ENCODE measurements around the gene IER5L. TPM values are rescaled to one million over a fixed set of nuclear protein-coding genes. Genes with fewer than 3 reads are reported as not detected.

Gene IER5L
- total RNA-seq, 2 experiments from 2014 or later, result 3.7 to 4.1 TPM

GRCh38 chr9:129156163-129156562 is 21.9 kb downstream of the IER5L start:
- ChIA-PET POLR2A (no interaction called here), CTCF (interaction anchor here (1.5 to 2.4 kb wide), 2 partner anchors 13 to 17 kb away, joined by 6 to 9 read pairs; no protein-coding TSS in a partner anchor)
- Mint-ChIP-seq H3K27me3 (no peaks in the 10 kb centered on the region), H3K4me3 (no peak overlapping the region), H3K36me3 (ENCODE audit: low read depth) (peaks cover 2% of the 10 kb centered on the region), H3K9me3 (no peaks in the 10 kb centered on the region), H3K4me1 (ENCODE audit: low read depth) (no peaks in the 10 kb centered on the region), H3K27ac (no peak overlapping the region)
- intact Hi-C loops (cut with micrococcal nuclease), result no loop called here
- no peak for TF ChIP-seq CTCF (IDR thresholded peaks at IDR 0.05)
- no peak for DNase-seq
- no peak for ATAC-seq

DNA sequence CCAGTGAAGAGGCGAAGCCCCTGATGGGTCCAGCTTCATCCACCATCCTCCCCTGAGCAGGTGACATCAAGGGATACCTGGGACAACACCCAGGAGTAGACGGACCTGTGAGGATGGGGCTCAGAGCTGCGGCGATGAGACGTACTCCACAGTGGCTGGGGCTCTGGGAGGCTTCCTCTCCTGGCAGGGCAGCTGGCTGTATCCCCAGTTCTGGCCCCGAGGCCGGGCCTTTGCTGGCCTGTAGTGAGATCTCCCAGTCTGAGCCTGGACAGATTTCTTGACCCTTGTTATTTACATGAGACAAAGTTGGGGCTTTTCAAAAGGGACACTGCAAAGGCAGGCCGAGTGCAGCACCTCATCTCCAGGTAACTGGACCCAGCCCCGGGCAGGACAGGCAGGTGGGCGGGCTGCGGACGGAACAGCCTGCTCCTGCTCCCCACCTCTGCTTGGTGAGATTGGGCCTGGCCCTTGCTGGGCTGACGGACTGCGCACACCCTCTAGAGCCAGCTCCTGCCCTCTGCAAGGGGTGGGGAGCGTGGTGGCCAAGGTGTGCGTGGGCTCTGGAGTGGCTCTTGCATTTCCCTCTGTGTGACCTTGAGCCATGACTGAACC is 23.1 kb downstream of the IER5L start:
- ChIA-PET POLR2A (no interaction called here), CTCF (interaction anchor here (4.9 kb wide), 1 partner anchor 13 kb away, joined by 28 read pairs; no protein-coding TSS in a partner anchor)
- Mint-ChIP-seq H3K4me3 (no peak overlapping the region), H3K27ac (no peak overlapping the region), H3K36me3 (ENCODE audit: low read depth) (peaks cover 2% of the 10 kb centered on the region), H3K27me3 (no peaks in the 10 kb centered on the region), H3K9me3 (no peaks in the 10 kb centered on the region), H3K4me1 (ENCODE audit: low read depth) (no peaks in the 10 kb centered on the region)
- no peak for TF ChIP-seq CTCF (IDR thresholded peaks at IDR 0.05)
- no peak for DNase-seq
- intact Hi-C loops (cut with micrococcal nuclease), result no loop called here
- ATAC-seq, result no peak

GRCh38 chr9:129151469-129151868 is 26.6 kb downstream of the IER5L start:
- CTCF ChIA-PET, result interaction anchor here (0.8 to 4.9 kb wide), 4 partner anchors 9 to 473 kb away, joined by 3 to 28 read pairs (median 4); no protein-coding TSS in a partner anchor
- ATAC-seq, result no peak

GRCh38 chr9:129150672-129151211 is 27.3 kb downstream of the IER5L start:
- ChIA-PET POLR2A (interaction anchor here (1.3 to 2.1 kb wide), 2 partner anchors 14 to 21 kb away, joined by 4 to 5 read pairs; no protein-coding TSS in a partner anchor), CTCF (interaction anchor here (0.8 to 4.9 kb wide), 2 partner anchors 8 to 474 kb away, joined by 3 to 28 read pairs; no protein-coding TSS in a partner anchor)

More at GRCh38 chr9:129151469-129151868, 26.6 kb downstream of the IER5L start:
- no peaks in the 10 kb centered on the region for H3K4me1 Mint-ChIP-seq (ENCODE audit: low read depth)
- intact Hi-C loops (cut with micrococcal nuclease), result no loop called here
- POLR2A ChIA-PET, result interaction anchor here (1.0 to 2.1 kb wide), 3 partner anchors 10 to 20 kb away, joined by 3 to 5 read pairs (median 4); no protein-coding TSS in a partner anchor
- no peak for TF ChIP-seq CTCF (IDR thresholded peaks at IDR 0.05)
- H3K27ac Mint-ChIP-seq, result no peak overlapping the region
- no peaks in the 10 kb centered on the region for H3K27me3 Mint-ChIP-seq
- no peaks in the 10 kb centered on the region for H3K9me3 Mint-ChIP-seq
- H3K36me3 Mint-ChIP-seq (ENCODE audit: low read depth), result peaks cover 2% of the 10 kb centered on the region
- DNase-seq, result no peak
- H3K4me3 Mint-ChIP-seq, result no peak overlapping the region

More at GRCh38 chr9:129150672-129151211, 27.3 kb downstream of the IER5L start:
- Mint-ChIP-seq H3K4me3 (no peak overlapping the region), H3K27me3 (no peaks in the 10 kb centered on the region), H3K36me3 (ENCODE audit: low read depth) (peaks cover 4% of the 10 kb centered on the region), H3K4me1 (ENCODE audit: low read depth) (no peaks in the 10 kb centered on the region), H3K27ac (no peak overlapping the region), H3K9me3 (no peaks in the 10 kb centered on the region)
- ATAC-seq, result no peak
- DNase-seq, result no peak
- intact Hi-C loops (cut with micrococcal nuclease), result no loop called here
- TF ChIP-seq CTCF (IDR thresholded peaks at IDR 0.05), result no peak

Measured in activated CD8-positive, alpha-beta T cell treated with anti-CD3 and anti-CD28 coated beads for 36 hours (primary cell).